Putamen (tissue), 1 donor: ENCODE measurements around the gene PHF3.

Experiments
- DNase-seq: peaks from one replicate; pipeline ENCODE4 v3.0.0-alpha.2; 2016; ENCODE audit warnings: low spot score

PHF3 gene

DNA sequence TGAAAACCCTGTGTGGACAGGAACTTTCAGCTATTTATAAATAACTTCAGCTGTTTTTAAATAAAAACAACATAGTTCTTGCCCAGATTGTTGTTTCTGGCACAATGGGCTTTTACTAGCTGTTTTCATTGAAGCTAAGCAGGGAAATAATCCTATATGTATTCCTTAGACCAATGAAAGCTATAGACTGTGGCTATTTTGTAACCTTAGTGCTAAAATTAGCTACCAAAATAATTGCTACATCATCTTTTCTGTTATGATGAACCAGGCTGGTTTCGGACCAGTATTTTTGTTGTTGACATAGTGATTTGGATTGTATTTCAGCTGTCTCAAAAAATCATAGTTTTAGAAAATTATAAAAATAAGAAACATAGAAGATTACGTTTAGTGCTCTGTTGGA lies 13.7 kb downstream of the PHF3 start:
- DNase-seq, result no peak

DNA sequence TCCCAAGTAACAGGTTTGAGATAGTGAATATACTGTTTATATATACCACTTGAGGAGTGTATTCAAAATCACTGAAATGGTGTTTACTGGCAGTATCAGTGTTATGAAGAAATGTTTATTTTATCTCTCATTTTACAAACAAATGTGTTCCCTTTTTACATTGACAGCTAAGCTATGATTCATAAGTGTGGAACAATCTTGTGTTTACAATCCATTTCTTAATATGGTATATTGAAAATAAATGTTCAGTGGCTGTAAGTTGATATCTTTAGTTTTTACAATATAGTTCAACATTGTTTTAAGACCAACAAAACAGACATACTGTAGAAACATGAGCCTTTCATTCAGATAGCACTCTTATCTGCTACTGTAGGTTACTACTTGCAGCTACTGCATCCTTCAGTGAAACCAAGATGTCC lies 14.3 kb downstream of the PHF3 start:
- DNase-seq, result no peak

DNA sequence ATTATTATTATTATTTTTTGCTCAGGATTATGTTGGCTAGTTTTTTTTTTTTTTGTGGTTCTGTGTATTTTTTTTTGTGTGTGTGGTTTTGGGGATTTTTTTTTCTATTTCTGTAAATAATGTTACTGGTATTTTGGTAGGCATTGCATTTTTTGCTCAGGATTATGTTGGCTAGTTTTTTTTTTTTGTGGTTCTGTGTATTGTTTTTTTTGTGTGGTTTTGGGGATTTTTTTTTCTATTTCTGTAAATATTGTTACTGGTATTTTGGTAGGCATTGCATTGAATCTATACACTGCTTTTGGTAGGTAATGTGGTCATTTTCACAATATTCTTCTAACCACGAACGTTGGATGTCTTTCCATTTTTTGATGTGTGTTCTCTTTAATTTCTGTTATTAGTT lies 17.4 kb downstream of the PHF3 start:
- DNase-seq, result no peak

DNA sequence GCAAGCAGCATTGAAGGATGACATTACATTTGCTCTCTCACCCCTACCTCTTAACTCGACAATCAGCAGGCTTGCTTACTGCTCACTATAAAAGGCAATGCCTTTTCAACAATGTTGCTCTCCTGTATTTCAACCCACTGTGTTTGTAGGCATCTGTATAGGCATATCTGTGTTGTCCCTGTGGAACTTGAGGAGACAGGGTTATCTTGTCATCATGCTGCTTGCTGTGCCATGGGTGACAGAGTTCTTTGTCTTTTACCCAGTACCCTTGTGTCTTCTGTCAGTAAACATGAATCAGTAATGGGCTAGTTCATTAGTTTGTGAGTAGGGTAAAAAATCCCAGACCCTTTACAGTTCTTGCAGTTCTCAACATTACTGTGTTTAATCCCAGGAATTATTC lies 25.2 kb downstream of the PHF3 start:
- DNase-seq, result no peak

DNA sequence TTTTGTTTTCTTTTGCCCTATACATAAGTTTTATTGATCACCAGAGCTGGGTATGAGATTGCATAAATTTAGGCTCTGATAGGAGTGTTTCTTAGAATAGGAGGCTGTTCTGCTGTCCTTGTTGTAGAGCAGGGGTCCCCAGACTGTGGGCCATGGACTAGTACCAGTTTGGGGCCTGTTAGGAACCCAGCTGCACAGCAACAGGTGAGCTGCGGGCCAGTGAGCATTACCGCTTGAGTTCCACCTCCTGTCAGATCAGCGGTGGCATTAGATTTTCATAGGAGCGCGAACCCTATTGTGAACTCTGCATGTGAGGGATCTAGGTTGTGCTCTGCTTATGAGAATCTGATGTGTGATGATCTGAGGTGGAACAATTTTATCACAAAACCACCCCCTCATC lies 26.2 kb downstream of the PHF3 start:
- no peak for DNase-seq

DNA sequence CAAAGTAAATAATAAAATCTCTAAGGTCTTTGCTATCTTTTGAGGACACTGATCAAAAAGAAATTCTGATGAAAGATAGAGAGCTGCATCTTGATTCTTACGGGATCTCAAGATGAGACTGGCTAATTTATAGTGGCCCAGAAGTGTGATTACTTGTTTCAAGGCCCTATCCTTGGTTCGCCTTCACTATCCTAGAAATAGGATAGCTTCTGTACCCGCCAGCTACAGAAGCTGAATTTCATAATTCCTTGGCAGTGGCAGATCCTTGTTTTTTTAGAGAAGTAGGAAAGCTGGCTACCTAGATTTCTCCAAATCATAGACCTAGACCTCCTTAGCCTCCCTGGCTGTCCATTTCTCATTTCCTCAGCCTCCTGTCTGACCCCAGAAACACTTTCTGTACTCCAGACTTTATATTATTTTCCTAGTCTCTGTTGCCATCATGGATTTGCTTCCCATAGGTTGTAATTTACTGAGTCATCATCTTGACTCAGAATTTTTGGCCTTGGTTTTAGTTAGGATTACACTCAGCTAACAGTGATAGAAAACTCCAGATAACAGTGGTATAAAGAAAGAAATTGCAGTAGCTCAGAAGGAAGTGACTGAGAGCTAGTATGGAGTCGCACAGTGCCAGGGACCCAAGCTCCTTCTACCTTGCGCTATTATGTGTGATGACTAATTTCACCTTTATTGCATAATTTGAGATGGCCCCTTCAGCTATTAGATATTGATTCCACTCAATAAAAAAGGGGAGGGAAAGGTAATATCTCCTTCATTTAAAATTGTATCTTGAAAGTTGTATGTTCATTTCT lies 27.7 kb downstream of the PHF3 start:
- DNase-seq, result no peak

DNA sequence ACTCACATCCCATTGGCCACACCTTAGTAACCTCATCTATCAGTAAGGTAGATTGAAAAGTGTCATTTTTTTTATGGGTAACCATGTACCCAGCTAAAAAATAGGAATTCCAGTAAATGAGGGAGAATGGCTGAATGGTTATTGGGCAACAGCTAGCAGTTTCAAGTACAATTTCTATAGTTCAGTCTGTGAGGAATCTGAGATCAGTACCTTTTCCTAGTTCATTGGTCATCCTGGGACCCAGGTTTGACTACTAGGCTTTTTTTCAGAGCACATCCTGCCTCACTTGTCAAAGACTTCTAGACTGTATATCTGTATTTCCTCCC lies 28.3 kb downstream of the PHF3 start:
- no peak for DNase-seq

DNA sequence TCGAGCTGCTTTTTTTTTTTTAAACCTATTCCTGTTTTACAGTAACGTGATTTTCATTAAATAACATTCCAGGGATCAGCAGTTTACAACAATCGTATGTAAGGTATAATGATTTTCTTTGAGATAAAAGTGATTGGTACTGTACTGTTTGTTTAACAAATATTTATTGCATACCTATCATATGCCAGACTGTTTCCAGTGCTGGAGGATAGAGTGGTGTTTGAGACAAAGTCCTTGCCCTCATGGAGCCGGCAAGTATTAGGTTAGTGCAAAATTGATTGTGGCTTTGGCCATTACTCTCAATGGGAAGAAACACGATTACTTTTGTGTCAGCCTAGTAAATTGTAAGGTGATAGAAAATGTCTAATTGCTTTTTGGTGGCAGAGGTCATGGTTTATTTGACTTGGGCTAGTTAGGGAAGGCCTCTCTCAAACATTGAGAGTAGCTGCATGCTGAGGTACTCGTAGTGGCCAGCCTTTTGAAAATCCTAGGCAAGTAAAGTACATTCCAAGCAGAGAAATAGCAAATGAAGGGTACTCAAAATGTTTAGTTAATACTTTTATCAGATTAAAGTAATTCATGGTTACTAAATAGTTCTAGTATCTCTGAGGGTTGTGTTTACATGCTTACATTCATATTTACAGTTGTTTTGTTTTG lies 35.6 kb downstream of the PHF3 start:
- no peak for DNase-seq

DNA sequence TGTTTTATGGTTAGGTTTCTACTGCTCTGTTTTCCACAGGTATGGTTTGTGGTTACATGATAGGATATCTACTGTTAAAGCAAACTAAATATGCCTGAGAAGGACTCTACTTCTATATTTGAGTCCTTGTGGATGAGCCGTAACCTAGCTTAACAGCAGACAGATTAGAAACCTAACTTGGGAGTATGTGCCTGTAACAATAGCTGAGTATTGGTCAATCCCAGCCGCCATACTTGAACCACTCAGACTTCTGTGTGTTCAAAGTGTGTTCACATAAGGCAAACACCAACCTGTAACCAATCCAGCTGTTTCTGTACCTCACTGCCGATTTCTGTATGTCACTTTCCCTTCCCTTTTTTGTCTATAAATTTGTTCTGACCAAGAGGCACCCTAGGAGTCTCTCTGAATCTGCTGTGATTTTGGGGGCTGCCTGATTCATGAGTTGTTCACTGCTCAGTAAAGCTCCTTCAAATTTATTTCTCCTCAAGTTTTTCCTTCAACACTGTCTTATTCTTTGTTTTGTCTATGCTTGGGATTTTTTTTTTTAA lies 37.1 kb downstream of the PHF3 start:
- DNase-seq, result no peak

DNA sequence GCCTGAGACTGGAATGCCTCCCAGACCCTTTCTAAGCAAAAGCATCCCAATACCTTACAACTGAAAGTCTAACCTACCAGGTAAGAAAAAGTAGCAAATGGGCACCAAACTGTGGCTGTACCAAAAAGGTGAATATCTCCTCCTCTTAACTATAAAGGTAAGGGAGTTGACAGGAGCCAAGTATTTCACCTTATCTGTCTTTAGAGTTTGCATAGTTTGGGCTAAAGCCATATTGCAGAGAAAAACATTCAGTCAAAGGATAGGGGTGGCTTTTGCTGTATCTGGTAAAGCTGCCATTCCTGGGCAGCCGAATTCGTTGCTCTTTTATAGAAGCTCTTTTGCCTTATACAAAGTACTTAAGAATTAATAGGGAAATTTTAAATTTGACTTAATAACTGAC lies 38.1 kb downstream of the PHF3 start:
- DNase-seq, result no peak

DNA sequence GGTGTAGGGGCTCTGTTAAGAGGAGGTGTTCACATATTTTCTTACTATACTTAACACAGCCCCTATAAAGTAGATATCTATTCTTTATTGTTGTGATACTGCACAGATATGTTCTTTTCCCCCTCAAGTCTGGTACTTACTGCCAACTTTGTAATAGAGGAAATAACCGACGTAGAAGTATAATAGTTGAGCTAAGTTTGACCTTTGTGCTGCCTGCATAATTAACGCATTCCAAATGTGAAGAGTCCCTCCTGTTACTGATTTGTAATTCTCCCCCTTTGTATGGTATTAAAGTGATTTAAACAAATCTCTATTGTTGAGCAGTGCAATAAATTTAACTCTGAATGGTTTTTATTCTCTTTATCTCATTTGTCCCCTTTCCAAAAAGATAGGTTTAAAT lies 39.0 kb downstream of the PHF3 start:
- DNase-seq, result no peak

DNA sequence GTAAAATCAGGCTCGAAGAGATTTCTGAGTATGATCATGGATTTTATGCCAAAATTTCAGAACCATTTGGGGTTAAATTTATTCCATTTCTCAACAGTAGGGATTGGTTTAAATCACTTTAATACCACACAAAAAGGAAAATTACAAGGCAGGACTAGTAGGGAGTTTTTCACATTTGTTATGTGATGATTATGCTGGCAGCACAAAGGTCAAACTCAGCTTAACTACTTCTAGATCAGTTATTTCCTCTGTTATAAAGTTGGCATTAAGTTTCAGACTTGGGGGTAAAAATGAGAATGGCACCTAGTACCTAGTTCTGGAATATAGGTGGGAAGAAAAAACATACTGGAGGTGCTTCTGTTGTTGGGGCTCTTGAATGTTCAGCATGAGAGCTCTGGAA lies 39.5 kb downstream of the PHF3 start:
- DNase-seq, result no peak

DNA sequence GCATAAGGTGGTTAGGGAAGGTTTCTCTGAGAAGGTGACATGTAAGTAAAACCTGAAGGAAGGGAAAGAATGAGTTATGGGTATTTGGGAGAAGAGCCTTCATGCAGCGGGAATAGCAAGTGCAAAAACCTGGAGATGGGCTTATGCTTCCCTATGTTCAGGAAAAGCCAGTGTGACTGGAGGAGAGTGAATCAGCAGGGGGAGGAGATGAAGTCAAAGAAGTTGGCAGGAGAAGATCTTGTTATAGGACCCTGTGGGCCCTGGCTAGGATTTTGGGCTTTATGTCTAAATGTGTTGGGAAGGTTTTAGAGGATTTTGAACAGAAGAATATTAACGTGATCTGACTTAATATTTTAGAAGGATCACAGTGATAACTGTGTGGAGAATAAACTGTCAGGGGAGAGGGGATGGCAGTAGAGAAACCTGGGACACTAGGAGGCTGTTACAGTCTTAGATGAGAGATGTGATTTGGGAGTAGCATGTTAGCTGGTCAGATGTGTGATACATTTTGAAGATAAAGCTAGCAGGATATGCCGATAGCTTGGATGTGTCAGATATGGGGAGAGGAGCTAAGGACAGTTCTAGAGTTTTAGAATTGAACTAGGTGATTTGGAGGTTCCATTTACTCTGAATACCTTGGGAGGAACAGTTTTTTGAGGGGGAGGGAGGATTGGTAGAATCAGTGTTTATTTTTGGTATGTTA lies 41.0 kb downstream of the PHF3 start:
- no peak for DNase-seq

DNA sequence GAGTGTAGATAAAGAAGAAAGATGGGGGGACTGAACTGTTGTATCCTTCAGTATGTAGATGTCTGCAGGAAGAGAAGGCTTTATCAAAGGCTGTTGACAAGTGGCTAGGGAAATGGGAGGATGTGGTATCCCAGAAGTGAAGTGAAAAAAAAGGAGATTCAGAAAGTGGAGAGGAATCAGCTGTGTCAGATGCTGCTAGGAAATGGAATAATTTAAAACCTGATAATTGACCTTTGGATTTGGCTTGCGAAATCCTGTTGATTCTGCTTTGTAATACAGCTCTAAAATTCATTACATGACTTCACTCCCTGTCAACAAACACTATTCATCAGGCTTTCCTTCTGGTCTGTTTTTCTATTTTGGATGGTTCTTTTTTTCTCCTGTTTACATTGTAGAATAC lies 41.7 kb downstream of the PHF3 start:
- DNase-seq, result no peak

DNA sequence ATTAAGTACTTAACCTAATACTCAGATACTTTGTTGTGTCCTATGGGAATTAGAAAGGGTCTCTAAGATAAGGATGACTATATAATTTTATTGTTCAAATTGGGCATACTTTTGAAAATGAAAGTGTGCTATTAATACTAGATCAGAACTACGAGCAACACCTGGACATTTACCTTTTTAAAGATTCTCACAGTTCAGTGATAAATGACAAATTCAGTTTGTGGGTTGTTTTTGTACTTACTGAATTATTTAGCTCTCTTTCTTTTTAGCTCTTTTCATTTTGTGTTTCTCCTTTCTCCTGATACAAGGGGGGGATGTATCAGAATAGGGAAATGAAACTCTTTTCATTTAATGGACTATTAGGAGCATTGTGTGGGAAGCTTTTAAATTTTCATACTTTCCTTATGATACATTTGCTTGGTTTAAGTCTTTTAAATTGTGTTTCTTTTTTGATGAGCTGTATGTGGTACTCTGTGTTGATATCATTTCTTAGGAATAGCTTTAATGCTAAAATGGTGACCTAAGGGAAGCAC lies 47.5 kb downstream of the PHF3 start:
- DNase-seq, result no peak

DNA sequence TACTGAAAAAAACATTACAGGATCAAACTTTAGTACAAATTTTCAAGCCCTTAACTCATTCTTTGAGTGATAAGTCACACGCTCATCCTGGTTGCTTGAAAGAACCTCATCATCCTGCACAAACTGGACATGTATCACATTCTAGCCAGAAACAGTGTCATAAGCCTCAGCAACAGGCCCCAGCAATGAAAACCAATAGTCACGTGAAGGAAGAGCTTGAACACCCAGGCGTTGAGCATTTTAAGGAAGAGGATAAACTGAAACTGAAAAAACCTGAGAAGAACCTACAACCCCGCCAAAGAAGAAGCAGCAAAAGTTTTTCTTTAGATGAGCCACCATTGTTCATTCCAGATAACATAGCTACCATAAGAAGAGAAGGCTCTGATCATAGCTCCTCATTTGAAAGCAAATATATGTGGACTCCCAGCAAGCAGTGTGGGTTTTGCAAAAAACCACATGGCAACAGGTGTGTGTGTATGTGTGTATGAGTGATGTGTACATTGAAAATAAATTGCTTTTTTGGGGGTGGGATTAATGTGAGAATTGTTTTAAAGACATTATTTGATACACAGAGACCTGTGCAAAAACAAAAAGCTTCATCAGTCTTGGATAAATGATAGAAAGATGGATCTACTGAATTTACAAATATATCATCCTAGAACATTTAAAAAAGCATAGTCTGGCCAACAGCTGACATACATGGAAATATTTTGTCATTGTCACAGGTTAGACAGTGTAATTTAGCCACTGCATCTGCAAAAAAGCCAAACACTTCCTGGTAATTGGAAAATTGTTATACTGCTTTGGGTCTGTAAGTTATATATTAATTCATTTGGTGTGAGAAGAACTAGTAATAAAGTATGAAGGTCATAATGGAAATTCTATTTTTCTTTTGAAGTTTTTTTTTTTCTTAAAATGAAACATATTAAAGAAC lies 50.1 kb downstream of the PHF3 start:
- DNase-seq, result no peak

DNA sequence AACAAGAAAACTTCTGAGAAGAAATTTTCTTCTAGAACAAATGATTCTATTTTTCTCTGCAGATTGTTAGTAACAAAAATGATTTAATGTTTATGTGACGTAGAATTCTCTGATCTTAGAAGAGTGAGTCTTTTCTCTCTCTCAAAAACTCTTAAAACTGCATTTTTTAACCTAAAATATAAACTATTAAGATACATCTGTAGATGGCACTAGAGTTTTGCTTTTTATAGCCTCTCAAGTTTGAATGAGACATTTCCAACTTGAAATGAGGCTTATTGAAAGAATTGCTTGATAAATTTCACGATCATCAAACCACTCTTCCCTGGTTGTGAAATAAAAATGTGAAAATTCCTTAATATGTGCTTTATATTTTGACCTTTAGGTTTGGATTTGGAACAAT lies 53.8 kb downstream of the PHF3 start:
- no peak for DNase-seq

DNA sequence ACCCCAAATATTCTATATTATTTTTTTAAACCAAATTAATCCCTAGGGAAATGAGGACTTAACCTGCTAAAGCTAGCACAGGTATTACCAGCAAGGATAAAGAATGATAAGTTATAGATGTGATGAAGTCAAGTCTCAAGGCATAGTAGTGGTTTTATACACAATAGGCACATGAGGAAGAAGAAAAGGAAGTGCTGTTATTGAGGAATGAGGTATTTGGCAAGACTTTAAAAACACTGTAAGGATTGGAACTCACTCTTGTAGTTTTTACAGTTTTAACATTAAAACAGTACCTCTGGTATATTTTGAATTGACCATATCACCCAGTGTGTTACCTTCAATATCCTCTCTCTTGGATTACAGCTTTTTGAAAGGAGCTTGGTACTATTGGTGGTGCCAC lies 54.6 kb downstream of the PHF3 start:
- no peak for DNase-seq

DNA sequence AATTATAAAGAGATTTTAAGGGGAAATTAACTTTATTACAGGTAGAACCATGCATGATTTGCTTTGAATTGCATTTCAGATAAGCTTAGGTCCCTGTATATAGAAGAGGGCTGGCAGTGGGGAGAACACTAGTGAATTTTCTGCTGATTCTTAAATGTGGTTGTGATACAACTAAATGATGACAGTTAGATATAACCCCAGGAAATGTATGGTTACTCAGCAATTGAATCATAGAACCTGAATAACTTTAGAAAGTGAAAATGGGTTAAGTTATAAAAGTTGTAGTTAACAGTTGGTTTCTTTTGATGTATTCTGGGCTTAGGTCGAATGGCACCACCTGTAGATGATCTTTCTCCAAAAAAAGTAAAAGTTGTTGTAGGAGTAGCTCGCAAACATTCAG lies 70.1 kb downstream of the PHF3 start:
- no peak for DNase-seq

DNA sequence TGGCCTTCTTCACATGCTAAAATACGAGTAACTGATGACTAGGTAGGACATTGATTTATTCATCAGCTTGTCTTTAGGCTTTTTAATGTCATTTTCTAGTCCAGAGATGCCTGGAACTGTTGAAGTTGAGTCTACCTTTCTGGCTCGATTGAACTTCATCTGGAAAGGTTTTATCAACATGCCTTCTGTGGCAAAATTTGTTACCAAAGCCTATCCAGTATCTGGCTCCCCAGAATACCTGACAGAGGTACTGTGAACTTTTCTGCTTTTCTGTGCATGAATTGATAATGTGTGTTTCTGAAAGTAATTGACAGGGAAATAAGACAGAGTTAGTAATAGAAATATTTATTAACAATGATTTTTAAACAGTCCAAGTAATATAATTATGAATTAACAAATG lies 71.0 kb downstream of the PHF3 start:
- DNase-seq, result no peak

DNA sequence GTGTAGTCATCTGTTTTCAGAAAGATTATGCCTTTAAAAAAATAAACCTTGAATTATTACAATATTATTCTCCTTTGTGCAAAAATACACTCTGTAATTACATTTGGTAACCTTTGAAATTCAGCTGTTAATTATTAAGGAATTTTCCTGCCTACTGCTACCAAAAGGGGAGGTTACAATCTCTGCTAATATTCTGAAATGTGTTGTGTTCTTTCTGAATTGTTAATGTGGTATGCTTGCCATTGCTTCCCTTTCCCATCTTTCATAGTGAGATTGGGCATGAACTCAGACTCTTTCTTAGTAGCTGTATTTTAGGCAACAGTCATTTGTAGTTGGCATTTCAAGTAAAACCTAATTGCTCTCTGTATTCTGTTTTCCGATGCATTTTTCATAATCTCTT lies 73.0 kb downstream of the PHF3 start:
- DNase-seq, result no peak

DNA sequence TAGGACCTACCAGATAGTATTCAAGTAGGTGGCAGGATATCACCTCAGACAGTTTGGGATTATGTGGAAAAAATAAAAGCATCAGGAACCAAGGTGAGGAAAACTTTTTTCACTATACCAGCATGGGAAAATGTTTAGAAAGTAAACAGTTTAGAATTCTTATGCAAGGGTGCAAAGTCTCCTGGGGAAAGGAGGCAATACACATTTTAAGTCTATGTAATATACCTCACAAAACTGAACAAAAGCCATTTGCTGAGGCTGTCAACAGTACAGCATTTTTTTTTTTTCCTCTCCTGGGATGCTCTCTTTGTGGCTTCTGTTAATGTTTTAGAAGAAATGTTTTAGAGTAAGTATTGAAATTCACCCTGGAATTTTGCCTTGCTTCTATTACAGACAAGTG lies 73.5 kb downstream of the PHF3 start:
- DNase-seq, result no peak
